HG02943 (cell line): Measurements from ENCODE around the gene CYB5A.
"Not testable (repeated sequence)": the region's sequence is repeated elsewhere in the genome, so short reads cannot be mapped to it uniquely, and the experiment has no call there.

ENCODE experiments used
- ATAC-seq: cut with Tn5 transposase; IDR thresholded peaks from one replicate; pipeline ENCODE4 v1.9.1; 2021; ENCODE audit warnings: mild to moderate bottlenecking, low read depth, moderate library complexity; ENCODE audit not compliant: unreplicated experiment

Gene CYB5A, protein sequence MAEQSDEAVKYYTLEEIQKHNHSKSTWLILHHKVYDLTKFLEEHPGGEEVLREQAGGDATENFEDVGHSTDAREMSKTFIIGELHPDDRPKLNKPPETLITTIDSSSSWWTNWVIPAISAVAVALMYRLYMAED

DNA sequence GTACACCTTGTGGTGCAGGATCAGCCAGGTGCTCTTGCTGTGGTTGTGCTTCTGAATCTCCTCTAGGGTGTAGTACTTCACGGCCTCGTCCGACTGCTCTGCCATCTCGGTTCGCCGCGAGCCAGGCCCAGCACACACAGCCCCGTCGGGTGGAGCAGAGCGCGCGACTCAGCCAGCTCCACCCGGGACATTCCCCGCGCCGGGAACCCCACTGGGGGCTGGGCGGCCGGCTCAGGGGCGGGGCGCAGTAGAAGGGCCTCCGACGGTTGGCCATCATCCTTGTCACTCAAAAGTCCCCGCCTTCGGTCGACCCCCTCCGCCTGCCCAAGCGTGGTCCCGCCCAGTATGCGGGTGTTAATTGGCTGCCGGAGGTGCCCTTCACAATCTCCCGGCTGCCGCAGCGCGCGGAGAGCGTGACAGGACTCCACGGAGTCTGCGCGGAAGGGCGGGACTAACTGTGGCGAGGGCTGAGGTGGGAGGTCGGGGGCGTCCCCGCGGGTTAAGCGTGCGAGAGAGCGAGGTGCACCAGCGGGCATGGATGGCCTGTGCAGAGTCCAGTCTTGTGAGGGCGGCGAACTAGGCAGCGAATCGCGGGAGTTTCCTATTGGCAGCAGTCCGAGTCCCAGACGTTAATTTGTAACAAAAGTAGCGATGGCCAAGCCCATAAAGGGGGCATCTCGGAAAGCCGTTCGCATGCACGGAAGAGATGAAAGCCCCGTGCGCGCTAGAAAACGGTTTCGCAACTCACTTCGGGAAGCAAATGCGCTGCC, at the start of gene CYB5A:
CYB5A (minus strand) TSS at position 193 of the 770 bp plus-strand sequence; CDS start at position 105, 88 bp downstream.
- peak; percentile 100 for ATAC-seq

DNA sequence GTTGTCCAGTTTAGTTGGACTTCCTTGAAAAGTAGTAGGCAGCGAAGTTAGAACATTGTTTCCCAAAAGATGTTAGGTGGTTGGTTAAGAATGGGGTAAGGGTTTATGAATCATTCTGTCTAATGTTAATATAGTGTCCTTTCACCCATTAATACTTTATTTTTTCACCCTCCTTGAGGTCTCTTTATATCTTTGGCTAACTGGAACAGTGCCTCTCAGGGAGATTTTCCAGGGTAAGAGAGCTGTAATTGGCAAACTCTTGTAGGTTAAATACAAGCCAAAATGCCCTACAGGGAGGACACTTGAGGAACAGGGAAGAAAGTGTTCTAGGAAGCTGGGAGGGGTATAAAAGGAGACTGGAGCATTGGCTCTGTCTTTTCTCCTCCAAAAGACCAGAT, 46.1 kb upstream of the CYB5A start:
- no peak for ATAC-seq

DNA sequence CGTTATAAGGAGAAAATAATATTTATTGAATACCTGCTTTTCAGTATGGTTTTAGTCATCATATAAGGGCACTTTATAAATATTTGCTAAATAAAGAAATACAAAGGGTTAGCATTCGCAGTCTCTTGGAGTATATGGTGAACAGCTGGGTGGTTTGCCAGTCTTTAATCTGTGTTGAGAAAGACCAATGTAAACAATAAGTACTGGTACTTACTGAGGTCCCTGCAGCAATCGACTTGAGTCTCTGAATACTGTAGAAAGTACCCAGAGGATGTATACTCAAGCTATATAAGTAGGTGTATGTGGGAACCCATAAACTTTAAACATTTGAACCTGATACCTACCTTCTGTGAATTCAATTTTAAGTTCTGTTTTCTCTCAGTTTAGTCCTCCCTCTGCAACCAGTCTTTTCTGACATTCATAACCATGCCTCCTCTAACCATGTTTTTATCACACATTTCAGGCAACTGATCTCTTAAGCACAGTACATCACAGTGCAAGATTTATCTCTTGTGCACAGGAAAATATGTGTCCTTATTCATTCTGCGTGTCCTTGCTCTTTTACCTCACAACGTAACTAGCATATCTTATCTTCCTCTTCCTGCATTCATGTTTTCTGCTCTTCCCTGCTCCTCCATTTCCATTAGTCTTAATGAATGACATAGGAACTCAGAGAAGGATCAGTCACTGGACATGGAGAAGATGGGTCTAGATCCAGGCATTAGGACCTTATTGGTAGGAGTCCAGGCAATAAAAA, 45.6 kb upstream of the CYB5A start:
- ATAC-seq, result no peak

DNA sequence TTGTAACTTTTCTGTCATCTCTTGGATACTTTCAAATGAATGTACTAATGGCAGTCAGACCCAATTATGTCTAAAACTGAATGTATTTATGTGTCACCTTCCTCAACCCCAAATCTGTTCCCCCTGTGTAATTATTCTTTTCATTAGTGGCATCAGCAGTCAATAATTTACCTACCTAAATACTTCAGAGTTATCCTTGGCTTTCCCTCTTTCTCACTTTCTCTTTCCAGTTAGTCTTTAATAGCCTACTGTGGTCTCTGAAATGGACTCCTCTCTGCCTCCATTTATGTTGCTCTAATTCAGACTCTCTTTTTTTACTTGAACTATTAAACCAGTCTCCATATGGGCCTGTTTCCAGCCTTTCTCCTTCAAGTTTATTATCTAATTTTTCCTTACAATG, 44.9 kb upstream of the CYB5A start:
- no peak for ATAC-seq

DNA sequence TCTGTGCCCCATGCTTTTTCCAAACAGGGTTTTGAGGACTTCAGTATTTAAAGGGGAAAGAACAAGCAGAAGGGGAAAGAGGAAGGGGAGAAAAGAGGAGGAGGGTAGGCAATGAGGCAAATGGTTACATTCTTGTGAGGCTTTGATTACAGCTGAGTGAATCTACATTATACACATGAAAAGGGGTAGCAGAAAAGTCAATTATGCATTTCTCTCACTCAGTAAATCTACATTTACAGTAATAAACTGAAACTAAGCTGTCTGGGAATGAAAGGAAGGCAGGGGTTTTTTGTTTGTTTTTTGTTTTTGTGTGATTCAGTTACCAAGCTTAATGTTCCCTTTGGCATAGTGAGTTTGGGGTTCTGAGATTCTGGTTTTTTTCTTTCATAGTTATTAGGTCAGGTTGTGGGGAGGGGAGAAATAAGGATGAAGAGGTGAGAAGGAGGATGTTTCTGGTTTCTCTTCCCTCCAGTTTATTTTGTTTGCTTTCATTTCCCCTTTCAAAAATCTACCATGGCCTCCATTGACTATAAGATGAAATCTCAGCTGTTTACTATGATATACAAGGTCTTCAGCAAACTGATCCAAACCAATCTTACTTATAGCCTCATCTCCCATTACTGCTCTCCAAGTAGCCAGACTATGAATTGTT, 42.6 kb upstream of the CYB5A start:
- ATAC-seq, result no peak

DNA sequence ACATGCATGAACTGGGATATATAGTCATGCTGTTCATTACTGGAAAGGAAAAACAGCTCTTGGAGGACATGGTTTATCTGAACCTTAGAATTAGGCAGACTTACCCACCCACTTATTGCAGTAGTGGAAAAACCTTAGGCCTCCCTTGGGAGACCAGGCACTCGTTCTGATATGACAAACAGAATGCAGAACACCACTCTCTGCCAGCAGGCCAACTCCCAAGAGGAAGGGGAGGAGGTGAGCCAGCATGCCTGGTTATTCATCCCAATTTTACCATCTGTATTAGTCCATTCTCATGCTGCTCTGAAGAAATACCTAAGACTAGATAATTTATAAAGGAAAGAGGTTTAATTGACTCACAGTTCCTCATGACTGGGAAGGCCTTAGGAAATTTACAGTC, 41.3 kb upstream of the CYB5A start:
- ATAC-seq, result no peak

DNA sequence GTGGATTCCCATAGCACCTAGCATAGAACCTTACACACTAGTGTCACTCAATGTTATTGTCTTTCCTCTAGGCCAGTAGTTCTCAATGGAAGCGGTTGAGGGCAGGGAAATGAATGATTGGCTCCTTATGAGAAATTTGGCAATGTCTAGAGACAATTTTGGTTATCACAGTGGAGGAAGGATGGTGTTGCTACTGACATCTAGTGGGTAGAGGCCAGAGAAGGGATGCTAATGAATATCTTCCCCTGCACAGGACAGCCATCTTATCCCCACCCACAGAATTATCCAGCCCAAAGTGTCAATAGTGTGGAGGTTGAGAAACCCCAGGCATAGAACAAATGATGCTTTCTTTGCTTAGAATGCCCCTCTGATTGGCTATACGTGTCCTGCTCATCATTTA, 39.6 kb upstream of the CYB5A start:
- ATAC-seq, result no peak

DNA sequence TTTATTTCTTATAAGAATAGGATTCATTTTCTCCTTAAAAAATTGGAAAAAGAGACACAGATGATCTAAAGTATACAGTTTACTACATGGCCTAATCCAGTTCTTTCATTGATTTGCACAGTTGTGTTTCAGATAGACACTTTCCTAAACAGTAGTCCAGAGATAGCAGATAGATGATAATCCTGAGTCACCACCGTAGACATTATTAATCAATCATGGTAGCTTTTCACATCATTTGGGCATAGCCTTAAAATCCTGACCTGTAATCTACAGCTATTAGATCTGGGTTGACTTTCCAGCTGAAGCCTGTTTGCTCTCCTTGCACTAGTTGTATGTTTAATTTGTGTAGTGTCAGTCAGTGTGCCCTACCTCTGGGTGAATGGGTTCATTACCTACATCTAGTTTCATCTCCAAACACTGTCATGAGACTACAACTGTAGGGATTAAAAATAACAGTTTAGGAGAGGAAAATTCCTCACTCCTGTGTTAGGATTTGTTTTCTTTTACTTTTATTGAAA, 38.0 kb upstream of the CYB5A start:
- no peak for ATAC-seq

DNA sequence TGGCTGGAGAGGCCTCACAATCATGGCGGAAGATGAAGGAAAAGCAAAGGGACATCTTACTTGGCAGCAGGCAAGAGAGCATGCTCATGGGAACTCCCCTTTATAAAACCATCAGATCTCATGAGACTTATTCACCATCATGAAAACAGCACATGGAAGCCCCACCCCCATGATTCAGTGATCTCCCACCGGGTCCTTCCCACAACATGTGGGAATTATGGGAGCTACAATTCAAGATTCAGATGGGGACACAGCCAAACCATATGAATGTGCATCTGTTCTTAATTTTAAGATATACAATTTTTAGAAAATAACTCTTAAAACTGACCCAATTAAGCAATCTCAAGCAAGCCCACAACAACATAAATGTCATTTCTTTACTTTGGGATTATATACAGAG, 36.4 kb upstream of the CYB5A start:
- ATAC-seq, result no peak

DNA sequence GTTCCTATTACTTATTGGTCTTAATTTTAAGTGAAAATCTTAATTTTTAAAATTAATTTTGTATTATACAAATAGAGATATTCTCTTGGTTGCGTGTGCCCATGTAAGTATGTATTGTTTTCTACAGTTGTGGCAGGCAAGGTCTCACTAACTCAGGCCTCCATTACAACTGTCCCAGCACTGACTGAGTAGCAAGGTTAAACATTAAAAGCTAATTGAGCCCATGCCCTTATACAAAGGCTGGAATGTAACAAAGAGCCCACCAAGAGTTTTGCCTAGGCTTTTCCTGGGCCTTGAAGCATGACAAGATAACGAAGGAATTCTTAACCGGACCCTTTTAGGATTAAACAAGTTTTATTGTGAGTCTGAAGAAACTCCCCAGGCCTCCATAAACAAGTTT, 35.0 kb upstream of the CYB5A start:
- not testable (repeated sequence) for ATAC-seq

DNA sequence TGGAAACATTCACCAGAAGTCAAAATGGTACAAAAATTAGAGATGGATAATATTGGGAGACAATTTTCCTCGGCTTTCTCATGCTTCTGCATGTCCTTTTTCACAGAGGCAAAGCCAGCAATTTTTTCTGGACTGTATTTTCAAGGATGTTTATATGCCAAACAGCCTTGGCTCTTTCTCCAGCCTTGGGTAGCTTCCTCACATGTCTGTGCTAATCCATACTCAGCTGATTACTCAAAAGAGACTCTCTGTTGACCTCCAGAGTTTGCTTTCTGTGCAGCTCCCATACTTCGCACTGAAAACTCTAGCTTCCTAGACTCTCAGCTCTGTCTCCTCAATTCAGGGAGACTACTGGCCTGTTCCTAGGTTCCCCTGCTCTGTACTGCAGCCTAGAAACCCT, 34.5 kb upstream of the CYB5A start:
- ATAC-seq, result no peak

DNA sequence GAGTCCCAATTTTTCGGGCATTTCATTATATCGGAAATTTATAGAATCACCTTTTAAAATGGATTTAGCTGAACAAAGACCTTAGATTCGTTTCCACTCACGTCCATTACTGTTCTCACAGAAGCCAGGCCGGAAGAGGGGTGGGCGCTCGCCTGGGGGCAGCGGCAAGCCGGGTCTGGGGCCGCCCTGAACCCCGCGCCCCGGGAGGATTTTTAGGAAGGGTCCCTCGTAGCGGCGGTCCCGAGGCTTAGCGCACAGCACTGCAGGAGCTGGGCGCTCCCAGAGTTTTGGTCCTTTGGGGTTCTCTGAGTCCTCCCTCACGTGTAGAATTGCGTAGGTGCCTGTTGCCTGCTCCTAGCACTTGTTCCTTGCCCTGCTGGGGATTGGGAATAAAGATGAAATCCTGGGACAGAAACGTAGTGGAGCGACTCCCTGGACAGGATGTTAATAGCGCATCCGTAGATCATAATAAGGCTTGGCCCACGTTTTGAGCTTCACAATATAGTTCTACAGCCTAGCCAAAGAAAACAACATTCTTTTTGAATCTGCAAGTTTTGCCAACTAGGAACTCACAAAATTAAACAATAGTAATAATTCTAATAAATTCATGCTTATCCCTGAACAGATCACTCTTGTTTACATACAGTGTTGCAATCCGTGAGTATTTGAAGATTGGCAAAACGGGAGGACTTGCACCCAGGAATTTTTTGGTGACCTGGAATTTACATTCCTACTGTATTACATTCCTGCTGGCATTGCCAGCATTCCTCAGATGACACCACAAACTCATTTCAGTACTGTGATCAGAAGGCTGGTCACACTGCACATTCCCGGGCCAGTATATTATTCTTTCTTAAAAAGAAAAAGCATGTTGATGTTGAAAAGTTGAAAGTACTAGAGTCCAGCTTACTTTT, 24.8 kb upstream of the CYB5A start:
- ATAC-seq, result no peak

DNA sequence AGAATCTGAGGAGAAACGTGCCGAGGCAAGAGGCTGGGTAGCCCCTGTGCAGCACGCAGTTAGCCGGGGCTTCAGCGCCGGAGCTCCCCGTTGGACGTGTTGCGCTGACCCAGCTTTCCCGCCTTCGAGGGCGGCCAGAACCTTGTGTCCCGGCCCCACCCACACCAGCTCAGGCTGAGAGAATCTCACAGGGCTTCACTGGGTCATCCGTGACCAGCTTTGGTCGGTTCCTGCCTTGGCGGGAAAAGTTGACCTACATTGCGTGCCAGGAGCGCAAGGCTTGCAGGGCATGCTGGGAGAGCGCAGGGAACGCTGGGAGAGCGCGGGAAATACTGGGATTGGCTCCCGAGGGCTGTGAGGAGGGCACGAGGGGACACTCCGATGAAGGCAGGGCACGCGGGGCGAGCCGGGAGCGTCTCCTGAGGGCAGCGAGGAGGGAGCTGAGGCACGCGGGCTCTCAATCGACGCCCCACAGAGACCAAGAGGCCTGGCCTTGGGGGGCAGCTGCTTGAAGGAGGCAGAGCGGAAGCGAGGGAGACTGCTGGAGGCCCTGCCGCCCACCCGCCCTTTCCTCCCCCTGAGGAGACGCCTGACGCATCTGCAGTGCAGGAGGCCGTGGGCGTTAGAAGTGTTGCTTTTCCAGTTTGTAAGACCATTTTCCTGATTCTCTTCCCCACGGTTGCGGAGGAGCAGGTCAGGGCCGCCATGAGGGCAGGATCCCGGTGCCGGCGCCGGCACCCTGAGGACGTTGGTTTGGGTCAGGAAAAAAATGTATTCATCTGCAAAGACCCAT, 23.9 kb upstream of the CYB5A start, which contains the start of gene C18orf63:
C18orf63 (plus strand) TSS at position 376 of the 793 bp plus-strand sequence. CDS start 2,027 bp downstream, outside the sequence.
- ATAC-seq, result no peak

DNA sequence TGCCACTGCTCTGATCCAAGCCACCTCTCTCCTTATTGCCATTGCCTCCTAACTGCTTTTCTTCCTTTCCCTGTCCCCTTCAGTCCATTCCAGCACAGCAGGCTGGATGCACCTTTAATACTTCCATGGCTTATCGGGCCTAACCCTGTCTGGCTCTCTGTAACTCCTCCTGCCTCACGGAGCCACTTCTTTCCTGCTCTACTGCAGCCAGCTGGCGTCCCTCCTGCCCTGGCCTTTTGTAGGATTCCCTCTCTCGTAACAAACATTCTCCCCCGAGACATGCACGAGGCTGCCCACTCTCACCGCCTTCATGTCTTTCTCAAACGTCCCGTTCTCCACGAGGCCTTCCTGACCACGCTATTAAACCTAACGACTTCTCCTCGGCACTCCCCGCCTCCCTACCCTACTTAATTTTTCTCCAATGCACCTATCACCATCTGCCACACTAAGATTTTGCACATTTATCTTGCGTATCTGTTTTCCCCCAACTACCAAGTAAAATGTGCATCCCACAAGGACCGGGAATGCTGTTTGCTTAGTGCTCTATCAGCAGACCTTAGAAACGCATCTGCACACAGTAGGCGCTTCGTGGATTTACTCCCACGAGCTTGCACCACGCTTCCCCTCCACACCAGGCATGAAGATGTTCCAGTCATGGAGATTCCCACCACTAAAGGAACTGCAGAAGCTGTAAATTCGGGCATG, 23.1 kb upstream of the CYB5A start:
- no peak for ATAC-seq

DNA sequence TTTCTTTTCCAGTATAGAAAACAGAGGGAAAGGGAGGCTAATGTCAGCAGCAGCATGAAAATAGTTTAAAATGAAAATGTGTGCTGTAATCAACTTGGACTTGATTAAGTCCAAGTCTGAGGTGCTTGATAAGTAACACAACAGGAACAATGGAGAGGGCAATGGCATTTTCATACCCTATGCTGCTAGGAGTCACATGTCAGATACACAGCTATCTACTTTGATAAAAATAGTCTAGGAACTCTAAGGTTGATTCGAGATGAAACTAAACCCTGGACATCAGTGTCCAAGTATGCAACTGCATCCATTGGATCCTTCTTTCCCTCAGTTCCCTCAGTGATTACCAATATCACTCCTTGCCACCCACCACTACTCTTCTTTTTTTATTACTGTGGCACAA, 19.2 kb upstream of the CYB5A start:
- ATAC-seq, result no peak

DNA sequence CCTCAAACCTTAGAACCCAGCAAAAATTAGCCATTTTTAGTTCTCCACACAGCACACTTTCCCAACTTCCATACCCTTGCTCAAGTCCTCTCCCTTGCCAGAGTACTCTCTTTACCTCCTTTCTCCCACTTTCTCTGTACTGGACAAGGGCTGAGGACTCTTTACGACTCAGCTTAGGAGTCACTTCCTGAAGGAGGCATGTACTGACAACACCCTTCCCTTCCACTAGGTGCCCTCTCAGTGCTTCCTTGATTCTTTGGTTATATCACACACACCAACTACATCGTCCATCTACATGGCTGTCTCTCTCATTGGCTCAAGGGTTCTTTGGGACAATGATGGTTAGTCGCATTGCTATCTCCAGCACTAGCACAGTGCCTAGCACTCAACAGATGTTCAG, 18.6 kb upstream of the CYB5A start:
- peak; percentile 76 for ATAC-seq

DNA sequence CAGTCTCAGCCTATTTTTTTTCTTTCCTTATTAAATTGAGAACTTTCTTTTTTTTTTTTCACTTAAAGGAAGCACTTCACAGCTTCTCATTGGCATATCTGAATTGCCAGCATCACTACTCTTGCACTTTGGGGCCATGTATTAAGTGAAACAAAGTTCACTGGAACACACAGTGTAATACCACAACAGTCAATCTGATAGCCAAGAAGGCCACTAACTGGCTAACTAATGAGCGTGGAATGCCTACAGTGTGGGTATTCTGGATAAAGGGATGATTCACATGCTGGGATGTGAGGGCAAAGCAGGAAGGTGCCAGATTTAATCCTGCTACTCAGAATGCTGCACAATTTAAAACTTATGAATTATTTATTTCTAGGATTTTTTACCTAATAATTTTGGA, 12.2 kb upstream of the CYB5A start:
- ATAC-seq, result no peak

DNA sequence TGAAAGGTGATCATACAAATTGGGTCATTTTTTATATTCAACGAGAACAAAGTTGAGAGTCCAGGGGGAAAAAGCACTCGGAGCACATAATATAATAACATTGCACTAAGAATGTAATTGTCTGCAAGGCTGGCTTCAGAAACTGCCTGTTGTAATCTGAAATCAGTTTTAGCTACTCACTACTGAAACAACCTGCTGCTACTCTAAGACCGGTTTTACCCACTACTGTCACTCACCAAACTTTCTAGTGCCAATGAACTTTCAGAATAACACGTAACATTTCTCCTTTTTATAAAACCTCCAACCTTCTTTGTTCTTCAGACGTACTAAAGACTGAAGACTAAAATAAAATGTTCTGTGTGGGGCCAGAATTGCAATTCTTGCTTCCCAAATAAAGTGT, 11.5 kb upstream of the CYB5A start:
- no peak for ATAC-seq
